ENCODE data around the gene PEAK1.
"Not testable (repeated sequence)": the region's sequence is repeated elsewhere in the genome, so short reads cannot be mapped to it uniquely, and the experiment has no call there.

PEAK1 gene

GRCh38 chr15:77167406-77167805, 252.5 kb downstream of the PEAK1 start:
- DNase-seq: no peak

DNA sequence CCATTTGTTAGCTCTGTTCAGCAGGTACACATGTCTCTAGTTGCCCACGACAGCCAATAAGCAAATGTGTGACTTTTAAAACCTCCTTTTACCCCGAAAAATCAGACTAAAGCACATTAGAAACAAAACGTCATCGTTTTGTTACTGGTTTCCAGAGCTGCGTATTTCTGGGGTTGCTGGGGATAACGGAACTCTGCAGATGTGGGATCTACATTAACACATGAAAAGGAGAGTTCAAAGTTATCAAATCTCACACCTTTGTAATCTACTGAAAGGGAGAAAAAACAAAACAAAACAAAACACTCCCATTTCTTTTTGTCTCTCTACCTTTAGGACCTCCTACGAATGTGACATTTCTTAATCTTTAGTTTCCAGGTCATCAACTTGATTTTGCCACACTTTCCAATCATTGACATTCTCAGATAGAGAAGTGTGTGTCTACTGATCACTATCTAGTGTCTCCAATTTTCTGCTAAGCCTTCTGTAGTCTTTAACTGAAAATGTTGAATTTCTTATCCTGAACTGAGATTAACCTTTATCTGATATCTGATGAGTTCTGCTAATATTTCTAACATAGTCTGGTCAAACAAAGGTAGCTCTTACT, 256.0 kb downstream of the PEAK1 start:
- DNase-seq: no peak

GRCh38 chr15:77162872-77163633, 256.9 kb downstream of the PEAK1 start:
- DNase-seq: no peak

DNA sequence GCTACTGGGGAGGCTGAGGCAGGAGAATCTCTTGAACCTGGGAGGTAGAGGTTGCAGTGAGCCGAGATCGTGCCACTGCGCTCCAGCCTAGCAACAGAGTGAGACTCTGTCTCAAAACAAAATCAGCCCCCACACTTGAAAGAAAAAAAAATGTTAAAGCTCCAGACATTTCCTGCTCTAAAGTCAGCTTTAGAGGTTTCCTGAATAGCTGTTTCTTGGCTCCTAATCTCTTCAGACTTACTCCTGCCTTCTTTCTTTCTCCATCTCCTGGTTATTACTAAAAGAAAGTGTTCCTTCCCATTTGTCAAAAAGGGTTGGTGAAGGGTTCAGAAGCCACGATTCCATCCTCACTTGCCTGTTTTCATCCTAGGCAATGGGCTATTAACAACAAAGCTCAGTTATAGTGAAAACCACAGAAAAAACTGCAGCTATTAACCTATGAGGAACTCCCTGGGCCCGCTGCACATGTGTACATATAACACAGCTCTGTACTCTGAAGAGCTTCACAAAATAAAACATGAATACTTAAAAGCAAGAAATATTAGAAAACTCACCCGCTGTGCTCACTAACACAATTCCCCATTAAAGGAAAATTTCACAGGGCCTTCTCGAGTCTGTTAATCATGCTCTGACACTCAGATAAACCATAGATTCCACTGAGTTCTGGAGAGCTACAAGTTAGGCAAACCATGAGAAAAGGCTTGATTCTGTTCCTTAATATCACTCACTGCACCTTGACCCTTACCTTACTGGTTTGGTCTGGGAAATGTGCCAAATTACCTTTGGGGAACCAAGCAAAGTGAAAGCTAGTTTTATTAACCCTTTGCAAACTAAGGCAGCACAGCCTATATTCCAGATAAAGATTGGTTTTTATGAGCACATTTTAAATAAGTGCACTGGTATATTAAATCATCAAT, 259.1 kb downstream of the PEAK1 start:
- DNase-seq: no peak

DNA sequence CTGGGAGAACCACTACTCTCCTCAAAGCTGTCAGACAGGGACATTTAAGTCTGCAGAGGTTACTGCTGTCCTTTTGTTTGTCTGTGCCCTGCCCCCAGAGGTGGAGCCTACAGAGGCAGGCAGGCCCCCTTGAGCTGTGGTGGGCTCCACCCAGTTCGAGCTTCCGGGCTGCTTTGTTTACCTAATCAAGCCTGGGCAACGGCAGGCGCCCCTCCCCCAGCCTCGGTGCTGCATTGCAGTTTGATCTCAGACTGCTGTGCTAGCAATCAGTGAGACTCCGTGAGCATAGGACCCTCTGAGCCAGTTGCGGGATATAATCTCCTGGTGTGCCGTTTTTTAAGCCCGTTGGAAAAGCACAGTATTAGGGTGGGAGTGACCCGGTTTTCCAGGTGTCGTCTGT, 263.9 kb downstream of the PEAK1 start:
- DNase-seq: not testable (repeated sequence)

GRCh38 chr15:77148191-77148590, 271.7 kb downstream of the PEAK1 start:
- DNase-seq: no peak

- no peak for DNase-seq
These were observed 274.5 kb downstream of the PEAK1 start for GRCh38 chr15:77145370-77145769.

GRCh38 chr15:77144492-77145070, 275.3 kb downstream of the PEAK1 start:
- DNase-seq: no peak

GRCh38 chr15:77144026-77144425, 275.9 kb downstream of the PEAK1 start:
- no peak for DNase-seq

DNA sequence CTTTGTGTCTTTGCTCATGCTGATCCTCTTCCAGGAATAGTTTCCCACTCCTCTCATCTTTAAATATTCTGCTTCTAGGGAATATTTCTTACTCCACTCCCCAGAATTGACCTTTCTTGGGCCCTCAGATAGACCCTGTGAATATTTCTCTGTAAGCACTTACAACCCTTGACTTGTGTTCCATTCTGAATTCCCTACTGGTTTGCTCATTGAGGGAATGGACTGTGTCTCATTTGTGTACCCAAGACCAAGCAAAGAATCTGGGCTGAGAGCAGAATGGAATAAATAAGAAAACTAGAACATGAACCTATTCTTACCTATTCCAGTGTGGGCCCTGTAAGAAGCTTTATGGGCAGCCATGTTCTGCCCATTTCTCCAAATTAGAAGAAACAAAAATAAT, 276.3 kb downstream of the PEAK1 start:
- no peak for DNase-seq

GRCh38 chr15:77143191-77143590, 276.7 kb downstream of the PEAK1 start:
- no peak for DNase-seq

- no peak for DNase-seq
These were observed 279.7 kb downstream of the PEAK1 start for GRCh38 chr15:77140220-77140619.

GRCh38 chr15:77139312-77139711, 280.6 kb downstream of the PEAK1 start:
- no peak for DNase-seq

- no peak for DNase-seq
These were observed 281.8 kb downstream of the PEAK1 start for GRCh38 chr15:77138167-77138522.

DNA sequence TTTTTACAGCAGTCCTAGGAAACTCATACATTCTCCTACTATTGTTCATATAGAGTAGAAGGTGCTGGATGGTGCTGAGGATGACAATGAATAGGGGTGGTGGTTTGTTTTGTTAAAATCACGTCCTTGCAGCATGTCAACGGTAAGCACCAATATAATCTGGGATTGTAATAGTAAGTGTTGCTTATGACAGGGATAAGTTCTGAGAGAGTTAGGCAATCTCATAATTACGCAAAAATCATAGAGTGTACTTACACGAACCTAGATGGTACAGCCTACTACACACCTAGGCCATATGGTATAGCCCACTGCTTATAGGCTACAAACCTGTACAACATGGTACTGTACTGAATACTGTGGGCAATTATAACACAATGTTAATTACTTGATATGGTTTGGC, 284.7 kb downstream of the PEAK1 start:
- no peak for DNase-seq

DNA sequence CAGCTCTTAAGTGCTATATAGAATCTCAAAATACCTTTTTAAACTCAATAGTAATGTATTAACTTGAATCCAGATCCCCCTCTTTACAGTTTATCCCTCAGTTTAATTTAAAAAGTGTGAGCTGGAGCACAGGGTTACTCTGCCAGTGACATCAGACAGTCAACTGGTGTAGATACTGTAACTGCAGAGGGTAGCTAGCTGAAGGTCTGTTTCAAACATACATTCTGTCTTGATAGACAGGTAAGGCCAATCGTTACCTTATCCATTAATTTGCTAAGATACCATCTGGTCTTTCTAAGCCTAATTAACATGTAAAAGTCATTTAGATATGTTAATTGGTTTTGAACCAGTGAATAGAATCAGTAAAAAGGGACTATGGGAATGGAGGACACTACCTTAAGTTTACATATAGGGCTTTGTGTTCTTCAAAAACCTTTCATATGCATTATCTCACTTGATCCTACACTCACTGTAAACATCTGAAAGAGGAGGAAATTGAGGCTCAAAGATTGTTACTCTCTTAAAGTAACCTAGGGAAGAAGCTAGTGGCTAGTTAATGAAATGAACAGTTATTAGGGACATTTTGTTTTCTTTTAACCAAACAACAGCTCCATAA, 289.5 kb downstream of the PEAK1 start:
- DNase-seq: no peak

DNA sequence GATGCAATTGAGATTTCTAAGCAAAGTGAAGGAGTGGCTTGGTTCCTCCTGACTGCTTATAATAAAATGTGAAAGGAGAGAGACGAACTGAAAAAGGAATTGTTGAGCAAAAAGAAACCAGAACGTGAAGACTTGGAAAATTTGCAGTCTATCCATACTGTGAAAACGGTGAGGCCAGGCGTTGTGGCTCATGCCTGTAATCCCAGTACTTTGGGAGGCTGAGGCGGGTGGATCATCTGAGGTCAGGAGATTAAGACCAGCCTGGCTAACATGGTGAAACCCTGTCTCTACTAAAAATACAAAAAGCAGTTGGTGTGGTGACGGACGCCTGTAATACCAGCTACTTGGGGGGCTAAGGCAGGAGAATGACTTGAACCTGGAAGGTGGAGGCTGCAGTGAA, 292.3 kb downstream of the PEAK1 start:
- DNase-seq: no peak

- DNase-seq: no peak
These were observed 293.2 kb downstream of the PEAK1 start for GRCh38 chr15:77126529-77127326.

DNA sequence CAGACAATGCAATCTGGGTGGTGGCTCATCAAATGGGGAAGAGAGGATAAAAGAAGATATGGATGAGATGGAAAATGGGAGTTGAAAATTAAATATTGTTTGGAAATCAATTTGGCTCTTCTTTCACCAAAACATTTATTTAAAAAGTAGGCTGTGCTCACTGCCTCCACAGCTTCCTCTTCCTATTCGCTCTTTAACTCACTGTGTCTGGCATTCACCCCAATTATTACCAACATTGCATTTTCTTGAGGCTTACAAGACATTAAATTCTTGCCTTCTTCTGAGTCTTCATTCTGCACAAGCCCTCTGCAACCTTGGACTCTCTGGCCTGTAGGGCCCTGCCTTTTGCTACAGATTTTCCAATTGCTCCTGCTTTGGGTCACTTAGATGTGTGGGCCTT, 296.1 kb downstream of the PEAK1 start:
- no peak for DNase-seq

DNA sequence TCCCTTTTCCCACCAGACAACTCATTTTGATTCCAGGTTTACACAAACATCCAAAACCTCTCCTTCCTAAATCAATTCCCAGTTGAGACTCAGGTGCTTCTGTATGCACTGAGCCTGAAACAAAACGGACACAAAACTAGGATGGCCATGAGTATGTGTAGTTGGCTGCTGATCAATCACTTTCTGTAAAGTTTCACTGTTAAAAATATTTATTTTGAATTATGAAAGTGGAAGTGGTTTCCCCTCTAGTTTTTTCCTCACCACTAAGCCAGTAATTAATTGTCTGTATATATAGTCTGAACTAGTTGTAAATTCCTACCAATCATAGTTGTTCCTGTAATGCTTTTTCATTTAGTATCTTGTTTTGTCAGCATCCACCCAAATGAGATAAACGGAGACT, 297.3 kb downstream of the PEAK1 start:
- DNase-seq: no peak

- no peak for DNase-seq
These were observed 298.3 kb downstream of the PEAK1 start for GRCh38 chr15:77121599-77121998.

- DNase-seq: no peak
These were observed 299.3 kb downstream of the PEAK1 start for GRCh38 chr15:77120576-77120975.

All from NCI-H446 (cell line).